ENCODE data around the gene CDCA7. TPM values are rescaled to one million over a fixed set of nuclear protein-coding genes. Genes with fewer than 3 reads are reported as not detected.
A peak's percentile ranks its signal among the peaks of the same experiment; 100 is the strongest.

CDCA7 gene
- total RNA-seq, 1 donor from 2014 or later: 13.0 TPM

GRCh38 chr2:173353556-173353955 lies 1.1 kb upstream of the CDCA7 start:
- no peaks in the 10 kb centered on the region for H3K9me3 Mint-ChIP-seq (ENCODE audit: unreplicated experiment)
- no peak for DNase-seq (ENCODE audit: low spot score)
- peaks cover 16% of the 10 kb centered on the region for H3K4me1 Mint-ChIP-seq (ENCODE audit: unreplicated experiment)
- no peak for TF ChIP-seq CTCF (IDR thresholded peaks at IDR 0.05; ENCODE audit: unreplicated experiment)
- H3K4me3 Mint-ChIP-seq (ENCODE audit: unreplicated experiment): peak overlapping the region; percentile 10
- H3K27ac Mint-ChIP-seq (ENCODE audit: unreplicated experiment): no peak overlapping the region
- H3K27me3 Mint-ChIP-seq (ENCODE audit: unreplicated experiment): peaks cover 1% of the 10 kb centered on the region
- no peaks in the 10 kb centered on the region for H3K36me3 Mint-ChIP-seq (ENCODE audit: low read depth, unreplicated experiment)

GRCh38 chr2:173354073-173354581 lies 545 bp upstream of the CDCA7 start:
- no peaks in the 10 kb centered on the region for H3K9me3 Mint-ChIP-seq (ENCODE audit: unreplicated experiment)
- no peak for DNase-seq (ENCODE audit: low spot score)
- peaks cover 16% of the 10 kb centered on the region for H3K4me1 Mint-ChIP-seq (ENCODE audit: unreplicated experiment)
- TF ChIP-seq CTCF (IDR thresholded peaks at IDR 0.05; ENCODE audit: unreplicated experiment): no peak
- peaks cover 1% of the 10 kb centered on the region for H3K27me3 Mint-ChIP-seq (ENCODE audit: unreplicated experiment)
- no peaks in the 10 kb centered on the region for H3K36me3 Mint-ChIP-seq (ENCODE audit: low read depth, unreplicated experiment)
- H3K4me3 Mint-ChIP-seq (ENCODE audit: unreplicated experiment): peak overlapping the region; percentile 91
- peak overlapping the region; percentile 77 for H3K27ac Mint-ChIP-seq (ENCODE audit: unreplicated experiment)

GRCh38 chr2:173355132-173355865 lies 627 bp downstream of the CDCA7 start:
- TF ChIP-seq CTCF (IDR thresholded peaks at IDR 0.05; ENCODE audit: unreplicated experiment): no peak
- Mint-ChIP-seq H3K4me3 (ENCODE audit: unreplicated experiment) (peak overlapping the region; percentile 95), H3K9me3 (ENCODE audit: unreplicated experiment) (no peaks in the 10 kb centered on the region), H3K4me1 (ENCODE audit: unreplicated experiment) (peaks cover 16% of the 10 kb centered on the region), H3K36me3 (ENCODE audit: low read depth, unreplicated experiment) (no peaks in the 10 kb centered on the region), H3K27ac (ENCODE audit: unreplicated experiment) (peak overlapping the region; percentile 78), H3K27me3 (ENCODE audit: unreplicated experiment) (peaks cover 1% of the 10 kb centered on the region)
- DNase-seq (ENCODE audit: low spot score): peak; percentile 56

GRCh38 chr2:173355866-173356508 lies 1.3 kb downstream of the CDCA7 start:
- H3K27ac Mint-ChIP-seq (ENCODE audit: unreplicated experiment): peak overlapping the region; percentile 78
- peak overlapping the region; percentile 95 for H3K4me3 Mint-ChIP-seq (ENCODE audit: unreplicated experiment)
- TF ChIP-seq CTCF (IDR thresholded peaks at IDR 0.05; ENCODE audit: unreplicated experiment): no peak

GRCh38 chr2:173357346-173357745 lies 2.7 kb downstream of the CDCA7 start:
- Mint-ChIP-seq H3K9me3 (ENCODE audit: unreplicated experiment) (no peaks in the 10 kb centered on the region), H3K4me3 (ENCODE audit: unreplicated experiment) (no peak overlapping the region), H3K36me3 (ENCODE audit: low read depth, unreplicated experiment) (no peaks in the 10 kb centered on the region), H3K27me3 (ENCODE audit: unreplicated experiment) (peaks cover 1% of the 10 kb centered on the region), H3K4me1 (ENCODE audit: unreplicated experiment) (peaks cover 11% of the 10 kb centered on the region), H3K27ac (ENCODE audit: unreplicated experiment) (no peak overlapping the region)
- no peak for DNase-seq (ENCODE audit: low spot score)
- no peak for TF ChIP-seq CTCF (IDR thresholded peaks at IDR 0.05; ENCODE audit: unreplicated experiment)

More at GRCh38 chr2:173355866-173356508, 1.3 kb downstream of the CDCA7 start:
- peaks cover 1% of the 10 kb centered on the region for H3K27me3 Mint-ChIP-seq (ENCODE audit: unreplicated experiment)
- DNase-seq (ENCODE audit: low spot score): no peak
- H3K36me3 Mint-ChIP-seq (ENCODE audit: low read depth, unreplicated experiment): no peaks in the 10 kb centered on the region
- no peaks in the 10 kb centered on the region for H3K9me3 Mint-ChIP-seq (ENCODE audit: unreplicated experiment)
- H3K4me1 Mint-ChIP-seq (ENCODE audit: unreplicated experiment): peaks cover 11% of the 10 kb centered on the region

Measured in endothelial cell (in vitro differentiated cells).